ENCODE measurements around the gene ABCB8. TPM values are rescaled to one million over a fixed set of nuclear protein-coding genes. Genes with fewer than 3 reads are reported as not detected.

ABCB8 gene
- total RNA-seq, 1 donor from 2014 or later: 17.4 TPM

Other genes with a start within 250 kb of the ABCB8 start
- 1.4 TPM for gene TMEM176B, start 228.1 kb upstream of the ABCB8 start, total RNA-seq (ENCODE audit: unreplicated experiment)
- 1.3 TPM for gene TMEM176A, start 227.7 kb upstream of the ABCB8 start, total RNA-seq (ENCODE audit: unreplicated experiment)
- 0.41 TPM for gene AOC1, start 175.9 kb upstream of the ABCB8 start, total RNA-seq (ENCODE audit: unreplicated experiment)
- gene KCNH2, start 50.1 kb upstream of the ABCB8 start, total RNA-seq (ENCODE audit: unreplicated experiment): 3.4 TPM
- gene NOS3, start 37.4 kb upstream of the ABCB8 start, total RNA-seq (ENCODE audit: unreplicated experiment): 102 TPM
- 0.85 TPM for gene ATG9B, start 4.0 kb upstream of the ABCB8 start, total RNA-seq (ENCODE audit: unreplicated experiment)
- 3.4 TPM for gene ASIC3, start 20.1 kb downstream of the ABCB8 start, total RNA-seq (ENCODE audit: unreplicated experiment)
- 26.7 TPM for gene CDK5, start 29.4 kb downstream of the ABCB8 start, total RNA-seq (ENCODE audit: unreplicated experiment)
- gene SLC4A2, start 31.1 kb downstream of the ABCB8 start, total RNA-seq (ENCODE audit: unreplicated experiment): 115 TPM
- gene FASTK, start 52.4 kb downstream of the ABCB8 start, total RNA-seq (ENCODE audit: unreplicated experiment): 68.0 TPM
- gene TMUB1, start 55.0 kb downstream of the ABCB8 start, total RNA-seq (ENCODE audit: unreplicated experiment): 40.8 TPM
- 206 TPM for gene AGAP3, start 58.0 kb downstream of the ABCB8 start, total RNA-seq (ENCODE audit: unreplicated experiment)
- 13.8 TPM for gene GBX1, start 139.2 kb downstream of the ABCB8 start, total RNA-seq (ENCODE audit: unreplicated experiment)
- gene ASB10, start 158.8 kb downstream of the ABCB8 start, total RNA-seq (ENCODE audit: unreplicated experiment): not detected
- gene H2BK1, start 182.0 kb downstream of the ABCB8 start, total RNA-seq (ENCODE audit: unreplicated experiment): not detected
- gene ABCF2, start 198.8 kb downstream of the ABCB8 start, total RNA-seq (ENCODE audit: unreplicated experiment): 39.6 TPM
- 55.4 TPM for gene CHPF2, start 204.0 kb downstream of the ABCB8 start, total RNA-seq (ENCODE audit: unreplicated experiment)
- gene SMARCD3, start 220.2 kb downstream of the ABCB8 start, total RNA-seq (ENCODE audit: unreplicated experiment): 5.4 TPM